OCI-LY7 (cell line): ENCODE data around the gene MPRIP. TPM values are rescaled to one million over a fixed set of nuclear protein-coding genes. Genes with fewer than 3 reads are reported as not detected.

Experiments
- BruUV-seq: library from RNA; stranded (reverse); fragments of 400-500 nt; replicated peaks from 2 replicates; lab custom pipeline; 2021; lab: Mats Ljungman, UMichigan
- CTCF ChIA-PET: fragments of 300-600 bp; sonication (Branson Sonifier 250); formaldehyde crosslinking; loops from one replicate; lab custom pipeline; 2022; ENCODE audit warnings: antibody characterized with exemption; ENCODE audit not compliant: unreplicated experiment; lab: Charles Lee
- POLR2A ChIA-PET: fragments of 300-600 bp; sonication (Branson Sonifier 250); formaldehyde crosslinking; loops from one replicate; lab custom pipeline; 2022; ENCODE audit warnings: antibody characterized with exemption; lab: Charles Lee
- DNase-seq: peaks from one replicate; pipeline ENCODE4 v3.0.0-alpha.2; 2015; ENCODE audit warnings: low spot score
- H2AFZ ChIP-seq: fragments of 200-600 bp; sonication (generic), shearing (Covaris generic); 2 replicates; pipeline ENCODE4 v1.6.1; 2014; ENCODE audit warnings: mild to moderate bottlenecking, antibody characterized with exemption, low read length, moderate library complexity
- H3K27ac ChIP-seq: fragments of 200-600 bp; sonication (generic); 2 replicates; pipeline ENCODE4 v1.5.1; 2014; ENCODE audit warnings: mixed run types, low read depth, mild to moderate bottlenecking, moderate library complexity, low read length, inconsistent platforms; ENCODE audit not compliant: poor library complexity, severe bottlenecking
- H3K36me3 ChIP-seq: fragments of 200-600 bp; sonication (generic); 2 replicates; pipeline ENCODE4 v1.6.1; 2014; ENCODE audit warnings: mild to moderate bottlenecking, antibody characterized with exemption, low read length, moderate library complexity, mixed read lengths; ENCODE audit not compliant: insufficient read depth
- H3K4me1 ChIP-seq: fragments of 200-600 bp; sonication (generic); 2 replicates; pipeline ENCODE4 v1.5.1; 2014; ENCODE audit warnings: mild to moderate bottlenecking, low read length; ENCODE audit not compliant: insufficient read depth, poor library complexity, severe bottlenecking
- H3K4me2 ChIP-seq: fragments of 200-600 bp; sonication (generic); 2 replicates; pipeline ENCODE4 v1.6.1; 2014; ENCODE audit warnings: mild to moderate bottlenecking, low read length
- H3K4me3 ChIP-seq: fragments of 200-600 bp; sonication (generic); 2 replicates; pipeline ENCODE4 v1.5.1; 2014; ENCODE audit warnings: mild to moderate bottlenecking, low read depth, low read length; ENCODE audit not compliant: poor library complexity, severe bottlenecking
- H3K79me2 ChIP-seq: fragments of 200-600 bp; sonication (generic); 2 replicates; pipeline ENCODE4 v1.6.1; 2016; ENCODE audit warnings: low read depth, mild to moderate bottlenecking, low read length, moderate library complexity, mixed read lengths; ENCODE audit not compliant: insufficient read depth
- H3K9me2 ChIP-seq: fragments of 200-600 bp; sonication (generic); 2 replicates; pipeline ENCODE4 v1.6.1; 2016; ENCODE audit warnings: mild to moderate bottlenecking, low read length, mixed read lengths; ENCODE audit not compliant: insufficient read depth
- H3K9me3 ChIP-seq: fragments of 200-600 bp; sonication (generic); 2 replicates; pipeline ENCODE4 v1.6.1; 2014; ENCODE audit warnings: mild to moderate bottlenecking, mixed run types, low read length, mixed read lengths
- H4K20me1 ChIP-seq: fragments of 200-600 bp; sonication (generic); 2 replicates; pipeline ENCODE4 v1.6.1; 2014; ENCODE audit warnings: mild to moderate bottlenecking, antibody characterized with exemption, low read length, moderate library complexity, mixed read lengths; ENCODE audit not compliant: insufficient read depth
- CTCF ChIP-seq: fragments of 200-600 bp; sonication (generic); conservative IDR thresholded peaks from 2 replicates; pipeline ENCODE4 v1.5.1; 2014; ENCODE audit warnings: mild to moderate bottlenecking, antibody characterized with exemption, low read length, moderate library complexity, mixed read lengths
- EZH2phosphoT487 ChIP-seq: fragments of 200-600 bp; sonication (generic); IDR thresholded peaks from 2 replicates; pipeline ENCODE4 v1.6.1; 2018; ENCODE audit warnings: low read depth, borderline replicate concordance, mild to moderate bottlenecking, mixed run types, antibody characterized with exemption, low read length, moderate library complexity, mixed read lengths
- intact Hi-C: fragments of 100-400 bp; cut with micrococcal nuclease; formaldehyde crosslinking; loops from one replicate; pipeline ENCODE4 v1.10.0; 2022; ENCODE audit not compliant: unreplicated experiment
- total RNA-seq, 2 experiments: library from RNA; depleted of rRNA in 1 of 2; stranded (reverse); fragments of >200 nt in 1 of 2; shearing (Covaris generic) in 1 of 2; gene quantifications; 2 replicates each; pipeline ENCODE4 v1.2.3, GENCODE V29; 2014 to 2022

The MPRIP gene
- total RNA-seq, 2 experiments from 2014 or later: 73.3 to 109 TPM

GRCh38 chr17:17025621-17026020 is 16.6 kb upstream of the MPRIP start:
- Histone ChIP-seq H3K4me2 (no peak overlapping the region), H3K4me1 (no peaks in the 10 kb centered on the region), H3K36me3 (no peaks in the 10 kb centered on the region), H2AFZ (no peak overlapping the region), H3K4me3 (no peak overlapping the region), H4K20me1 (no peaks in the 10 kb centered on the region), H3K9me3 (no peaks in the 10 kb centered on the region), H3K27ac (no peak overlapping the region), H3K9me2 (no peaks in the 10 kb centered on the region), H3K79me2 (no peaks in the 10 kb centered on the region)
- POLR2A ChIA-PET: no interaction called here
- no TSS peak for BruUV-seq
- no peak for TF ChIP-seq CTCF
- no peak for TF ChIP-seq EZH2phosphoT487
- CTCF ChIA-PET: no interaction called here
- intact Hi-C loops: no loop called here
- DNase-seq: no peak

DNA sequence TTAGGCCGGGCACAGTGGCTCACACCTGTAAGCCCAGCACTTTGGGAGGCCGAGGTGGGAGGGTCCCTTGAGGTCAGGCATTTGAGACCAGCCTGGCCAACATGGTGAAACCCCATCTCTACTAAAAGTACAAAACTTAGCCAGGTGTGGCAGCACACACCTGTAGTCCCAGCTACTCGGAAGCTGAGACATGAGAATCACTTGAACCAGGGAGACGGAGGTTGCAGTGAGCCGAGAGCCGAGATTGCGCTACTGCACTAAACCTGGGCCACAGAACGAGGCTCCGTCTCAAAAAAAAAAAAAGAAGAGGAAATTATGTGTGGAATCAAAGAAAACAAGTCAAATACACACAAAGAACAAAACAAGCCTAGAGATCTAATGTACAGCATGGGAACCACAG is 16.1 kb upstream of the MPRIP start:
- no peaks in the 10 kb centered on the region for H3K79me2 ChIP-seq
- H2AFZ ChIP-seq: no peak overlapping the region
- no peaks in the 10 kb centered on the region for H3K4me1 ChIP-seq
- no peak overlapping the region for H3K4me2 ChIP-seq
- H3K9me2 ChIP-seq: no peaks in the 10 kb centered on the region
- no peak overlapping the region for H3K4me3 ChIP-seq
- intact Hi-C loops: no loop called here
- no peaks in the 10 kb centered on the region for H4K20me1 ChIP-seq
- H3K27ac ChIP-seq: no peak overlapping the region
- no peak for DNase-seq
- no peaks in the 10 kb centered on the region for H3K36me3 ChIP-seq
- POLR2A ChIA-PET: no interaction called here
- TF ChIP-seq CTCF (no peak), EZH2phosphoT487 (no peak)
- no peaks in the 10 kb centered on the region for H3K9me3 ChIP-seq
- BruUV-seq: no TSS peak
- CTCF ChIA-PET: no interaction called here

DNA sequence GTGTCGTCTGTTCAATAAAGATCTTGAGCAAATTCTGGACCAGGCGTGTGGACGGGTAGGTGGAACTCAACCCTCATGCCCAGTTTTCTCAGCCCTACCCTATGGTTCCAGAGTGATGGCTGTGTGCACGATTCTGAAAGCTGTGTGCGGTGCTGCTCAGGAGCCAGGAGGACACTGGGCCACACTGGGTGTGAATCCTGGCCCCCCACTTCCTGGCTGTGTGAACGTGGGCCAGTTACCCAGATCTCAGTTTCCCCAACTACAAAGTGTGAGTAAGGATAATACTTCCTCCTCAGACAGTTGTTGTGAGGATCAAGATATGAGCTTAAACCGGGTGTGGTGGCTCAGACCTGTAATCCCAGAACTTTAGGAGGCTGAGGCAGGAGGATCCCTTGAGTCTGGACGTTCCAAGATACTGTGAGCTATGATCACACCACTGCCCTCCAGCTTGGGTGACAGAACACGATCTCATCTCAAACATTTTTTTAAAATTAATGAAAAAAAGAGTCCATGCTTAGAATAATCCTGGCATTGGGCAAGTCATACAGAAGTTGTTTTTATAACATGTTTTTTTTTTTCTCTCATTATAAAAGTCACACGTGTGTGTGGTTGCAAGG is 14.7 kb upstream of the MPRIP start:
- H3K4me1 ChIP-seq: no peaks in the 10 kb centered on the region
- no peaks in the 10 kb centered on the region for H3K9me3 ChIP-seq
- H3K36me3 ChIP-seq: no peaks in the 10 kb centered on the region
- H3K27ac ChIP-seq: no peak overlapping the region
- no peaks in the 10 kb centered on the region for H3K79me2 ChIP-seq
- TF ChIP-seq EZH2phosphoT487: no peak
- TF ChIP-seq CTCF: no peak
- no peaks in the 10 kb centered on the region for H4K20me1 ChIP-seq
- no peak for DNase-seq
- H3K4me3 ChIP-seq: no peak overlapping the region
- CTCF ChIA-PET: no interaction called here
- BruUV-seq: no TSS peak
- intact Hi-C loops: no loop called here
- H3K9me2 ChIP-seq: no peaks in the 10 kb centered on the region
- H2AFZ ChIP-seq: no peak overlapping the region
- no peak overlapping the region for H3K4me2 ChIP-seq
- POLR2A ChIA-PET: interaction anchor here (0.6 to 0.7 kb wide), 2 partner anchors 34 to 333 kb away, joined by 3 read pairs; no protein-coding TSS in a partner anchor
